Body of pancreas (tissue), 4 donors: ENCODE data around the gene SPAG5.

Source experiments
- POLR2A ChIP-seq, 3 donors: fragments of 450-650 bp; IDR thresholded peaks; one replicate each; pipeline ENCODE4 v1.6.1; 2016; ENCODE audit warnings: antibody characterized with exemption in 3 of 3, mild to moderate bottlenecking in 2 of 3
- TF ChIP-seq, protein P1 (sequence below), 7 experiments: fragments of 450-650 bp in 4 of 7; fragments of 200-600 bp in 3 of 7; sonication (generic) in 3 of 7; IDR thresholded peaks; one replicate each; pipeline ENCODE4 v1.5.1; 2016 to 2019; ENCODE audit warnings: antibody characterized with exemption in 7 of 7

GRCh38 chr17:28530250-28530649 lies 68.6 kb downstream of the SPAG5 start:
- TF ChIP-seq, protein P1, sequence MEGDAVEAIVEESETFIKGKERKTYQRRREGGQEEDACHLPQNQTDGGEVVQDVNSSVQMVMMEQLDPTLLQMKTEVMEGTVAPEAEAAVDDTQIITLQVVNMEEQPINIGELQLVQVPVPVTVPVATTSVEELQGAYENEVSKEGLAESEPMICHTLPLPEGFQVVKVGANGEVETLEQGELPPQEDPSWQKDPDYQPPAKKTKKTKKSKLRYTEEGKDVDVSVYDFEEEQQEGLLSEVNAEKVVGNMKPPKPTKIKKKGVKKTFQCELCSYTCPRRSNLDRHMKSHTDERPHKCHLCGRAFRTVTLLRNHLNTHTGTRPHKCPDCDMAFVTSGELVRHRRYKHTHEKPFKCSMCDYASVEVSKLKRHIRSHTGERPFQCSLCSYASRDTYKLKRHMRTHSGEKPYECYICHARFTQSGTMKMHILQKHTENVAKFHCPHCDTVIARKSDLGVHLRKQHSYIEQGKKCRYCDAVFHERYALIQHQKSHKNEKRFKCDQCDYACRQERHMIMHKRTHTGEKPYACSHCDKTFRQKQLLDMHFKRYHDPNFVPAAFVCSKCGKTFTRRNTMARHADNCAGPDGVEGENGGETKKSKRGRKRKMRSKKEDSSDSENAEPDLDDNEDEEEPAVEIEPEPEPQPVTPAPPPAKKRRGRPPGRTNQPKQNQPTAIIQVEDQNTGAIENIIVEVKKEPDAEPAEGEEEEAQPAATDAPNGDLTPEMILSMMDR (IDR thresholded peaks at IDR 0.05) = no peak
- no peak for TF ChIP-seq POLR2A (IDR thresholded peaks at IDR 0.05)
